ENCODE measurements around the gene DNAAF5. TPM values are rescaled to one million over a fixed set of nuclear protein-coding genes. Genes with fewer than 3 reads are reported as not detected.

The DNAAF5 gene
- total RNA-seq, 4 donors from 2014 or later = 19.0 to 25.3 (median 24.1) TPM

- H3K4me3 ChIP-seq (ENCODE audit: low read depth, poor library complexity, severe bottlenecking) = no peak overlapping the region
- TF ChIP-seq POLR2A (IDR thresholded peaks at IDR 0.05) = no peak
- TF ChIP-seq CTCF (IDR thresholded peaks at IDR 0.05) = no peak
- DNase-seq (ENCODE audit: low spot score in 2 of 2) = no peak
- WGBS, 2 donors = 93 to 97% methylated on average over 11 of the region's 11 CpGs
- intact Hi-C loops (cut with DNase I; ENCODE audit: low total_unique reads) = no loop called here
These were observed 8.3 kb downstream of the DNAAF5 start for GRCh38 chr7:734808-735207.

- no peak overlapping the region for H3K4me3 ChIP-seq (ENCODE audit: low read depth, poor library complexity, severe bottlenecking)
- no peak for DNase-seq (ENCODE audit: low spot score in 2 of 2)
- no peak for TF ChIP-seq CTCF (IDR thresholded peaks at IDR 0.05)
- no peak for TF ChIP-seq POLR2A (IDR thresholded peaks at IDR 0.05)
- WGBS, 2 donors = 88 to 92% methylated on average over 5 of the region's 5 CpGs
- intact Hi-C loops (cut with DNase I; ENCODE audit: low total_unique reads) = no loop called here
These were observed 11.7 kb downstream of the DNAAF5 start for GRCh38 chr7:738241-738640.

GRCh38 chr7:738723-739454 lies 12.4 kb downstream of the DNAAF5 start:
- intact Hi-C loops (cut with DNase I; ENCODE audit: low total_unique reads) = no loop called here
- no peak for DNase-seq (ENCODE audit: low spot score in 2 of 2)
- WGBS, 2 donors = 79 to 80% methylated on average over 20 to 24 of the region's 24 CpGs
- H3K4me3 ChIP-seq (ENCODE audit: low read depth, poor library complexity, severe bottlenecking) = no peak overlapping the region
- TF ChIP-seq POLR2A (IDR thresholded peaks at IDR 0.05) (no peak), CTCF (IDR thresholded peaks at IDR 0.05) (no peak)

- no peak overlapping the region for H3K4me3 ChIP-seq (ENCODE audit: low read depth, poor library complexity, severe bottlenecking)
- DNase-seq (ENCODE audit: low spot score in 2 of 2) = no peak
- WGBS, 2 donors = 94 to 96% methylated on average over 18 to 31 of the region's 31 CpGs
- intact Hi-C loops (cut with DNase I; ENCODE audit: low total_unique reads) = no loop called here
- no peak for TF ChIP-seq POLR2A (IDR thresholded peaks at IDR 0.05)
- TF ChIP-seq CTCF (IDR thresholded peaks at IDR 0.05) = no peak
These were observed 13.0 kb downstream of the DNAAF5 start for GRCh38 chr7:739455-739982.

GRCh38 chr7:739983-740942 lies 13.8 kb downstream of the DNAAF5 start:
- TF ChIP-seq CTCF (IDR thresholded peaks at IDR 0.05) (no peak), POLR2A (IDR thresholded peaks at IDR 0.05) (no peak)
- H3K4me3 ChIP-seq (ENCODE audit: low read depth, poor library complexity, severe bottlenecking) = no peak overlapping the region
- WGBS, 2 donors = 95% methylated on average over 33 to 44 of the region's 46 CpGs
- intact Hi-C loops (cut with DNase I; ENCODE audit: low total_unique reads) = no loop called here
- no peak for DNase-seq (ENCODE audit: low spot score in 2 of 2)

All from lower leg skin (tissue), 4 donors.